ENCODE results near the gene RGS6. TPM values are rescaled to one million over a fixed set of nuclear protein-coding genes. Genes with fewer than 3 reads are reported as not detected.

The RGS6 gene
- polyA plus RNA-seq, 3 donors = not detected

GRCh38 chr14:72177251-72177650, 245.0 kb downstream of the RGS6 start:
- Histone ChIP-seq H3K4me2 (replicated peaks; ENCODE audit: extremely low read depth, low read length, poor library complexity, severe bottlenecking) (no peak overlapping the region), H2AFZ (ENCODE audit: insufficient read depth, low read depth, low read length, poor library complexity, severe bottlenecking) (no peak overlapping the region), H3K27me3 (ENCODE audit: control insufficient read depth in 2 of 2, insufficient read depth in 2 of 2, low read length in 2 of 2) (no peaks in the 10 kb centered on the region), H3K79me2 (ENCODE audit: insufficient read depth, low read length) (no peaks in the 10 kb centered on the region), H3K36me3 (replicated peaks in 1 of 2; ENCODE audit: control insufficient read depth in 1 of 2, insufficient read depth in 2 of 2, low read length in 2 of 2) (no peaks in the 10 kb centered on the region), H3K4me3 (replicated peaks in 1 of 3; ENCODE audit: low read depth in 2 of 3, low read length in 3 of 3) (no peak overlapping the region), H4K20me1 (ENCODE audit: insufficient read depth, low read length) (no peaks in the 10 kb centered on the region), H3K27ac (ENCODE audit: low read depth in 1 of 2, low read length in 2 of 2) (no peak overlapping the region), H3K9me3 (replicated peaks in 1 of 2; ENCODE audit: control insufficient read depth in 1 of 2, insufficient read depth in 1 of 2, low read length in 2 of 2) (no peaks in the 10 kb centered on the region), H3K4me1 (ENCODE audit: control insufficient read depth in 1 of 2, insufficient read depth in 2 of 2, low read length in 2 of 2) (no peaks in the 10 kb centered on the region), H3K9ac (ENCODE audit: insufficient read depth, low read length, poor library complexity, severe bottlenecking) (no peak overlapping the region)
- intact Hi-C loops (cut with micrococcal nuclease) = no loop called here
- no peaks in the 10 kb centered on the region for H3K4me1 Mint-ChIP-seq
- H3K36me3 Mint-ChIP-seq = no peaks in the 10 kb centered on the region
- peaks cover 0 to 15% (median 8%) of the 10 kb centered on the region in 7 donors for H3K9me3 Mint-ChIP-seq
- H3K27ac Mint-ChIP-seq = no peak overlapping the region
- WGBS (ENCODE audit: insufficient coverage) = no CpG with 5 or more reads among the region's 1 CpG
- peaks cover 0 to 3% (median 0%) of the 10 kb centered on the region in 3 donors for H3K27me3 Mint-ChIP-seq (ENCODE audit: low read depth in 3 of 3)
- no peak overlapping the region for H3K4me3 Mint-ChIP-seq
- TF ChIP-seq CTCF (IDR thresholded peaks at IDR 0.05) = no peak
- DNase-seq = no peak

- Histone ChIP-seq H3K27ac (ENCODE audit: low read depth in 1 of 2, low read length in 2 of 2) (no peak overlapping the region), H3K4me3 (replicated peaks in 1 of 3; ENCODE audit: low read depth in 2 of 3, low read length in 3 of 3) (no peak overlapping the region), H3K4me2 (replicated peaks; ENCODE audit: extremely low read depth, low read length, poor library complexity, severe bottlenecking) (no peak overlapping the region), H4K20me1 (ENCODE audit: insufficient read depth, low read length) (no peaks in the 10 kb centered on the region), H2AFZ (ENCODE audit: insufficient read depth, low read depth, low read length, poor library complexity, severe bottlenecking) (no peak overlapping the region), H3K4me1 (ENCODE audit: control insufficient read depth in 1 of 2, insufficient read depth in 2 of 2, low read length in 2 of 2) (no peaks in the 10 kb centered on the region), H3K27me3 (ENCODE audit: control insufficient read depth in 2 of 2, insufficient read depth in 2 of 2, low read length in 2 of 2) (no peaks in the 10 kb centered on the region), H3K79me2 (ENCODE audit: insufficient read depth, low read length) (no peaks in the 10 kb centered on the region), H3K9me3 (replicated peaks in 1 of 2; ENCODE audit: control insufficient read depth in 1 of 2, insufficient read depth in 1 of 2, low read length in 2 of 2) (no peaks in the 10 kb centered on the region), H3K36me3 (replicated peaks in 1 of 2; ENCODE audit: control insufficient read depth in 1 of 2, insufficient read depth in 2 of 2, low read length in 2 of 2) (no peaks in the 10 kb centered on the region), H3K9ac (ENCODE audit: insufficient read depth, low read length, poor library complexity, severe bottlenecking) (no peak overlapping the region)
- no peaks in the 10 kb centered on the region for H3K4me1 Mint-ChIP-seq
- peaks cover 0 to 15% (median 10%) of the 10 kb centered on the region in 7 donors for H3K9me3 Mint-ChIP-seq
- intact Hi-C loops (cut with micrococcal nuclease) = no loop called here
- H3K4me3 Mint-ChIP-seq = no peak overlapping the region
- no CpG with 5 or more reads among the region's 3 CpGs for WGBS (ENCODE audit: insufficient coverage)
- no peak for TF ChIP-seq CTCF (IDR thresholded peaks at IDR 0.05)
- peaks cover 0 to 3% (median 0%) of the 10 kb centered on the region in 3 donors for H3K27me3 Mint-ChIP-seq (ENCODE audit: low read depth in 3 of 3)
- no peaks in the 10 kb centered on the region for H3K36me3 Mint-ChIP-seq
- H3K27ac Mint-ChIP-seq = no peak overlapping the region
- DNase-seq = no peak
Measured at GRCh38 chr14:72178517-72178916, 246.3 kb downstream of the RGS6 start.
